AG04449 (cell line): Measurements from ENCODE around the gene TJP1.

Experiments used
- CTCF ChIA-PET: fragments of 350-600 bp; formaldehyde crosslinking; extraction: SDS; loops from one replicate; lab custom pipeline; 2021; ENCODE audit warnings: antibody characterized with exemption; lab: Yijun Ruan, JAX
- POLR2A ChIA-PET: fragments of 400-600, 350-600 bp; formaldehyde crosslinking; extraction: SDS; loops from one replicate; lab custom pipeline; 2020; ENCODE audit warnings: antibody characterized with exemption, inconsistent platforms; lab: Yijun Ruan, JAX
- DNase-seq: peaks from one replicate; pipeline ENCODE4 v3.0.0-alpha.2; 2010; ENCODE audit warnings: low read depth, low spot score
- H3K4me3 ChIP-seq: 2 replicates; pipeline ENCODE4 v1.5.1; 2011; ENCODE audit warnings: low read depth, mild to moderate bottlenecking, control low read depth, low read length
- CTCF ChIP-seq: IDR thresholded peaks from one replicate; pipeline ENCODE4 v1.5.1; 2011; ENCODE audit warnings: mild to moderate bottlenecking, moderate library complexity, low read length, control low read depth, inconsistent platforms; ENCODE audit not compliant: insufficient read depth; ENCODE audit errors: missing control alignments

The TJP1 gene

GRCh38 chr15:29857221-29857789 lies 35.0 kb upstream of the TJP1 start:
- TF ChIP-seq CTCF = no peak
- no peak overlapping the region for H3K4me3 ChIP-seq
- DNase-seq = no peak
- ChIA-PET CTCF (interaction anchor here (1.0 kb wide), 1 partner anchor 67 kb away, joined by 3 read pairs; no protein-coding TSS in a partner anchor), POLR2A (no interaction called here)

GRCh38 chr15:29854413-29854812 lies 32.1 kb upstream of the TJP1 start:
- DNase-seq = no peak
- no peak for TF ChIP-seq CTCF
- no peak overlapping the region for H3K4me3 ChIP-seq
- ChIA-PET POLR2A (no interaction called here), CTCF (interaction anchor here (1.0 kb wide), 1 partner anchor 71 kb away, joined by 3 read pairs; no protein-coding TSS in a partner anchor)

GRCh38 chr15:29853211-29853987 lies 31.1 kb upstream of the TJP1 start:
- CTCF ChIA-PET = no interaction called here
- H3K4me3 ChIP-seq = no peak overlapping the region
- POLR2A ChIA-PET = no interaction called here
- DNase-seq = no peak
- TF ChIP-seq CTCF = no peak

- POLR2A ChIA-PET = no interaction called here
Observed at GRCh38 chr15:29852201-29852600, 29.9 kb upstream of the TJP1 start.

GRCh38 chr15:29849716-29850115 lies 27.4 kb upstream of the TJP1 start:
- ChIA-PET POLR2A (no interaction called here), CTCF (interaction anchor here (0.6 kb wide), 1 partner anchor 746 kb away, joined by 3 read pairs; no protein-coding TSS in a partner anchor)
- no peak for TF ChIP-seq CTCF
- H3K4me3 ChIP-seq = no peak overlapping the region
- no peak for DNase-seq

More at GRCh38 chr15:29852201-29852600, 29.9 kb upstream of the TJP1 start:
- CTCF ChIA-PET = interaction anchor here (1.6 kb wide), 1 partner anchor 27 kb away, joined by 3 read pairs; no protein-coding TSS in a partner anchor
- DNase-seq = no peak
- TF ChIP-seq CTCF = no peak
- no peak overlapping the region for H3K4me3 ChIP-seq

GRCh38 chr15:29849218-29849617 lies 26.9 kb upstream of the TJP1 start:
- H3K4me3 ChIP-seq = no peak overlapping the region
- ChIA-PET POLR2A (no interaction called here), CTCF (interaction anchor here (0.6 kb wide), 1 partner anchor 746 kb away, joined by 3 read pairs; no protein-coding TSS in a partner anchor)
- no peak for TF ChIP-seq CTCF
- no peak for DNase-seq
